ENCODE data around the gene TMEM42.
A peak's percentile ranks its signal among the peaks of the same experiment; 100 is the strongest.

The TMEM42 gene

GRCh38 chr3:44893097-44893496, 31.4 kb downstream of the TMEM42 start:
- peak overlapping the region; percentile 80 for H3K27ac ChIP-seq
- no peak for TF ChIP-seq CTCF (conservative IDR thresholded peaks at IDR 0.05; ENCODE audit: low read depth)
- CTCF ChIA-PET = interaction anchor here (0.6 kb wide), 1 partner anchor 21 kb away, joined by 3 read pairs; no protein-coding TSS in a partner anchor
- DNase-seq (ENCODE audit: low spot score) = peak; percentile 48
- POLR2A ChIA-PET (ENCODE audit: low non-redundant PET) = no interaction called here

DNA sequence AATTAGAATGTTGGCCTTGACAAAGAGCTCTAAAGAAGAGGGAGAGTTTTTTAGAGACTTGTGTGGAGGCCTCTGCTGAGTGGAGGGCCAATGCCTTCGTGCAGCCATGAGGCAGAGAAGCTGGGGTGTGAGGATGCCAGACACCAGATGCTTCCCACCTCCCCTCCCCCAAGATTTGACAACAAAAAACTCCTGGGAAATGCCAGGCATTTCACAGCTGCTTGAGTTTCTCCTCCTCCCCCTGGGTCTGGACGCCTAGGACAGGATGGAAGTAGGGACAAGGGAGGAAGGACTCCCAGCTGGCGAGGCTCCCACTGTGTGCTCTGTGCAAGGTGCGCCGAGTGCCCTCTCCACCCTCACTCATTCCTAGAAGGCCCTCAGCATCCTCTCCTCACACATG, 32.8 kb downstream of the TMEM42 start:
- POLR2A ChIA-PET (ENCODE audit: low non-redundant PET) = no interaction called here
- peak overlapping the region; percentile 40; the same call in 1 of the 2 replicates for H3K27ac ChIP-seq
- no peak for DNase-seq (ENCODE audit: low spot score)
- no peak for TF ChIP-seq CTCF (conservative IDR thresholded peaks at IDR 0.05; ENCODE audit: low read depth)
- CTCF ChIA-PET = no interaction called here

DNA sequence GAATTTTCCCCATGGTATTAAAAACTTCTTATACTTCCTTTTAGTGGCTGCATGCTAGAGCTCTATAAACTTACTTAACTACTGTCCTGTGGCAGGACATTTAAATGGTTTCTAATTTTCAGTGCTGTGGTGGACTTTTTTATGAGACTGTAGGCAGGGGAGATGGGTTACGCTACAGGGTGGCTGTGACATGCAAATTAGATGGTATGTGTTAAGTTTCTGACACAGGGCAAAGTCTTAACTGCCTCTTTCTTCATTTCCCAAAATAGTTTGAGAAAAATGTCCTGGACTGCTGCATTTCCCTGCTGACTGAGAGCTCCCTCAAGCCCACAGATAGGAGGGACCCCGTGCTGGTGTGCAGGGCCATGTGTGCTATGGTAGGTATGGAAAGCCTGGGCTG, 34.7 kb downstream of the TMEM42 start:
- ChIA-PET POLR2A (ENCODE audit: low non-redundant PET) (no interaction called here), CTCF (no interaction called here)
- no peak for DNase-seq (ENCODE audit: low spot score)
- H3K27ac ChIP-seq = peak overlapping the region; percentile 16; the same call in 1 of the 2 replicates
- no peak for TF ChIP-seq CTCF (conservative IDR thresholded peaks at IDR 0.05; ENCODE audit: low read depth)

DNA sequence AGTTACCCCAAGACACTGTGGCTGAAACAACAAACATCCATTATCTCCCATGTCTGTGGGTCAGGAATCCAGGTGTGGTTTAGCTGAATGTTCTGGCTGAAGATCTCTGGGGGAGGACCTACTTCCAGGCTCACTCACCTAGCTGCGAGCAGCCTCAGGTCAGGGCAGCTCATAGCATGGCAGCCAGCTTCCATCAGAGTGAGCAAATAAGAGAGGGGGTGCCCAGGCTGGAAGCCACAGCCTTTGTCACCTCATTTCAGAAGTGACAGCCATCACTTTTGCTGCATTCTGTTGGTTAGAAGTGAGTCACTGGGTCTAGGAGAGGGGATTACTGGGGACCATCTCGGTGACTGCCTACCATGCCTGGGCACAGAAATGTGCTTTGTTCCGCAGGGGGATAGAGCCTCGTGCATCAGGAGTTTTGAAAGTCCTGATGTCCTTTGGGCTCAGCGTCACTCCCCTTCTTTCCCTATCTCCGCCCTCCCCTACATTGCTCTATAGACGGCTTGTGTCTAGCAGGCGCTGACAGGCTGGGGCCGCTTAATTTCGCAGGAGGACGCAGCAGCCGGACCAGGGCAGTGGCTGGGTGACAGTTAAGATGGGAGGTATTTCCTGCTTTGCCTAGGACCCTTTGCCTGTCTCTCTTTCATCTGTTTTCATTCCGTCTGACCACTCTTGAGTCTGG, 38.1 kb downstream of the TMEM42 start:
- DNase-seq (ENCODE audit: low spot score) = no peak
- ChIA-PET POLR2A (ENCODE audit: low non-redundant PET) (no interaction called here), CTCF (no interaction called here)
- no peak for TF ChIP-seq CTCF (conservative IDR thresholded peaks at IDR 0.05; ENCODE audit: low read depth)
- no peak overlapping the region for H3K27ac ChIP-seq

DNA sequence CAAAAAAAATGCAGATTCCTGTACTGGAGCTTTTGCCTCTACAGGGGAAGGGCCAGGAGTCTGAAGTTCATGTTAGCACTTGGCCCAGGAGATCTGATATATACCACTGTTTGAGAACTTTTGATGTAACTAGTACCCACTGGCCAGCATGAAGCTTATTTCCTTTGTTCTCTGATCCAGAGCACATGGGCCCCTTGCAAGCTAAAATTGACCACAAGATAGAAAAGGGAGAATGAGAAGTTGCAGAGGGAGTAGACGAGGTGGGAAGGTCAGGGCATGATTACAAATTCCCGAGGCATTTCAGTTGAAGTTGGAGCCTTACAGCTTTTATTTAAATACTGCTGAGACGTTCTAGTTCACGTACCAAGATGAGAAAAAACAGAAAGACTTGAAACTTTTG, 40.9 kb downstream of the TMEM42 start:
- H3K27ac ChIP-seq = no peak overlapping the region
- POLR2A ChIA-PET (ENCODE audit: low non-redundant PET) = no interaction called here
- DNase-seq (ENCODE audit: low spot score) = no peak
- CTCF ChIA-PET = no interaction called here
- no peak for TF ChIP-seq CTCF (conservative IDR thresholded peaks at IDR 0.05; ENCODE audit: low read depth)

DNA sequence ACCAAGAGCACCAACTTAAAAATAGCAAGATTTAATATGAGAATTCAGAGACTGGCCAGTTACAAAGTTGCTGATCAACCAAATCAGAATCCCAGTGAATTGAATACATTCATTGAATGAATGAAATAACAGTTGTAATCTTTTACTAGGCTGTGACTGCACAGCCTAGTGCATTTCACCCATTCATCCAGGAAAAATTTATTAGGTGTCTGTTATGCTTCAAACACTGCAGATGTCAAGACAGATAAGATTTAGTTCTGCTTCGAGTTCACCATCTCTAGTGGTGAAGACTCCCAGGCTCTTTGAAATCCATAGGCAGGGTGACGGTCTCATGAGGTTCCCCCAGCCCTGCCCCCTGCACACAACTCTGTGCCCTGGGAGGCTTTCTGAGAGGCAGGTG, 41.6 kb downstream of the TMEM42 start:
- no peak for TF ChIP-seq CTCF (conservative IDR thresholded peaks at IDR 0.05; ENCODE audit: low read depth)
- CTCF ChIA-PET = no interaction called here
- POLR2A ChIA-PET (ENCODE audit: low non-redundant PET) = no interaction called here
- DNase-seq (ENCODE audit: low spot score) = no peak
- H3K27ac ChIP-seq = no peak overlapping the region

Data from RWPE1 (cell line).